GM04504 (cell line): ENCODE measurements around the gene CXCL16.
"Not testable (repeated sequence)": the region's sequence is repeated elsewhere in the genome, so short reads cannot be mapped to it uniquely, and the experiment has no call there.

Experiments
- DNase-seq: peaks from one replicate; pipeline ENCODE4 v3.0.0-alpha.2; 2012; ENCODE audit warnings: low read depth

CXCL16 gene

DNA sequence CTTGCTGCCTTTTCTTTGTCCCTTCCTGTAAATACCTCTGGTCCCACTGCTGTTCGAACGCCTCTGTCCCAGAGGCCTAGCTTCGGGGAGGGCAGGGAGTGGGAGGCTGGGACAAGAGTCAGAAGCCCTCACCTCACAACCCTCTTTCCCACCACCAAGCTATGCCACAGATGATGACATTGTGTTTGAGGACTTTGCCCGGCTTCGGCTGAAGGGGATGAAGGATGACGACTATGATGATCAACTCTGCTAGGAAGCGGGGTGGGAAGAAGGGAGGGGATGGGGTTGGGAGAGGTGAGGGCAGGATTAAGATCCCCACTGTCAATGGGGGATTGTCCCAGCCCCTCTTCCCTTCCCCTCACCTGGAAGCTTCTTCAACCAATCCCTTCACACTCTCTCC, 18.9 kb downstream of the CXCL16 start:
- no peak for DNase-seq

GRCh38 chr17:4719684-4720221, 20.0 kb downstream of the CXCL16 start:
- DNase-seq, result no peak

DNA sequence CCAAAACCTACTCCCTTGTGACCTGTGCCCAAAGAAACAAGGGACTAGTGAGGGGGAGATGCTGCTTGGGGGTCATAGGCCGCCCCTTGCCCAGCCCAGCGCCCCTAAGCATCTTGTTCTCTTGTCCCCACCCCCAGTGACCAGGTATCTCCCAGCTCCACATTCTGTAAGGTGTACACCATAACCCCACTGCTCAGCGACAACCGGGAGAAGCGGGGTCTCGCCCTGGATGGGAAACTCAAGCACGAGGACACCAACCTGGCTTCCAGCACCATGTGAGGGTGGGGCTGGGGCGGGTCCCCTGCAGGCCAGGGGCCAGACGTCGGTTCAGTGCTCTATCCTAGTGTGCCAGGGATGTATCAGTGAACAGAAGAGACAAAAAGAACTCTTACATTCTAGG, 20.6 kb downstream of the CXCL16 start:
- DNase-seq, result no peak

- no peak for DNase-seq
Measured at GRCh38 chr17:4718276-4718675, 21.5 kb downstream of the CXCL16 start.

DNA sequence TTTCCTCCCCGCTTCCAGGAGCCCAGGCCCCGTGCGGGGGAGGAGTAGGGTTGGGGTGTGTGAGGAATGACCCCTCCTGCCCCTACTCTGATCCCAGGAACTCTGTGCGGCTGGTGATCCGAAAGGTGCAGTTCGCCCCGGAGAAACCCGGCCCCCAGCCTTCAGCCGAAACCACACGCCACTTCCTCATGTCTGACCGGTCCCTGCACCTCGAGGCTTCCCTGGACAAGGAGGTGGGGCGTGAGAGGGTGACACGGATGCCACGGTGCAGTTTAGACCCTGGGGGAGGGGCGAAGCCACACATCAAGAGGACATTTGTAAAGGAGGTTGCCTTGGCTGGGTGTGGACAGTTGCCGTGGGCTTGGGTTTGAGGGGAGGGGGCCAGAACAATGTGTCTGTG, 21.9 kb downstream of the CXCL16 start:
- DNase-seq, result no peak

DNA sequence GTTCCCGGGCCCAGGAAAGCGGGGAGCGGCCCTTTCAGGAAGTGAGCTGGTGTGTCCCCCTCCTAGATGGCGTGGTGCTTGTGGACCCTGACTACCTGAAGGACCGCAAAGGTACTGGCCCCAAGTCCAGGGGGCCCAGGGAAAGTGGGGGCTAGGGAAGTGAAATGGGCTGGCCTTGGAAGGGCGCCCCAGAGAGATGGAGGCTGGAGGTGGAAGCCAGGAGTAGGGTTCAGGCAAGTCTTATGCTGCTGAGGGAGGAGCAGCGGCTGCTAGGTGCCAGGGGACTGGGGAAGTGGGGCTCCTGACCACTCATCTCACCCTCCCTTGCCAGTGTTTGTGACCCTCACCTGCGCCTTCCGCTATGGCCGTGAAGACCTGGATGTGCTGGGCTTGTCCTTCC, 23.6 kb downstream of the CXCL16 start:
- DNase-seq, result no peak

- DNase-seq, result no peak
Measured at GRCh38 chr17:4715063-4715744, 24.5 kb downstream of the CXCL16 start.

GRCh38 chr17:4714340-4715062, 25.2 kb downstream of the CXCL16 start:
- DNase-seq, result not testable (repeated sequence)

- DNase-seq, result no peak
Measured at GRCh38 chr17:4712526-4712925, 27.2 kb downstream of the CXCL16 start.

GRCh38 chr17:4711661-4712181, 28.0 kb downstream of the CXCL16 start:
- no peak for DNase-seq

- DNase-seq, result no peak
Measured at GRCh38 chr17:4710693-4711634, 28.8 kb downstream of the CXCL16 start.

DNA sequence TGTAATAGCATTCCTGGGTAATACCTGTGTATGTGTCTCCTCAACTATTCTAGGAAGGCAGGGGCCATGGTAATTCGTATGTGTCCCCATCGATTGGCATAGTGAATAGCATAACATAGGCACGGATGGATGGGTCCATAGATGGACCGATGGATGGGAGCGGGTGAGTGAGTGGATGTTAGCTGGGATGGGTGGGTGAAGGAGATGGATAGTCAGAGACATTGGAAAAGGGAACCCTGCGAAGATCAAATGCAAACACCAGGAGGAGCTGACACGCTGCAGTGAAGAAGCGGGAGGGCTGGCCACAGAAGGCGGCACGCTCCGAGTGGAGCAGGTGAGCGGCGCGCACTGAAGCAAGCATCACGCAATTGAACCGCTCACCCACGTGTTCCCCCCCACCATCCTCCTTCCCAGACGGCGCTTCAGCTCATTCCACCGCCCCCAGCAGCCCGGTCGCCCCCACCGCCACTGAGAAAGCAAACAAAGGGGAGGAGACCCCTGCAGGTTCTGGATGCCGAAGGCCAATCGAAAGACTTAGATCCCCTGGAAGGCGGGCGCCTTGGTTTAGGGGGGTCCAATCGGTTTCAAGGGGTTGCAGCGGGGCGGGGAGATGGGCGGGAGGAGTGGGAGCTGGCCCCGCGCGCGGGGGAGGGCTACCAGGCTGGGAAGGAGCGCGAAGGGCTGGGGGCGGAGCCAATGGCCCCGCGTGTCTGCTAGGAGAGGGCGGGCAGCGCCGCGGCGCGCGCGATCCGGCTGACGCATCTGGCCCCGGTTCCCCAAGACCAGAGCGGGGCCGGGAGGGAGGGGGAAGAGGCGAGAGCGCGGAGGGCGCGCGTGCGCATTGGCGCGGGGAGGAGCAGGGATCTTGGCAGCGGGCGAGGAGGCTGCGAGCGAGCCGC, 29.7 kb downstream of the CXCL16 start, which contains the start of gene ARRB2:
Gene ARRB2 (plus strand): TSS at position 839 of the 899 bp plus-strand sequence. CDS start 90 bp downstream, outside the sequence.
- peak; percentile 93 for DNase-seq

DNA sequence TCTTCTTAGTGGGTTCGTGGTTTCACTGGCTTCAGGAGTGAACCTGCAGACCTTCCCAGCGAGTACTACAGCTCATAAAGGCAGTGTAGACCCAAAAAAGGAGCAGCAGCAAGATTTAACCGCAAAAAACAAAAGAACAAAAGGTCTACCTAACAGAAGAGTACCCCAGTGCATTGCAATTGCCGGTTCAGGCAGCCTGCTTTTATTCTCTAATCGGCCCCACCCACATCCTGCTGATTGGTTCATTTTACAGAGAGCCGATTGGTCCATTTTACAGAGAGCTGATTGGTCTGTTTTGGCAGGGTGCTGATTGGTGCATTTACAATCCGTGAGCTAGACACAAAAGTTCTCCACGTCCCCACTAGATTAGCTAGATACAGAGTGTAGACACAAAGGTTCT, 31.3 kb downstream of the CXCL16 start:
- no peak for DNase-seq

DNA sequence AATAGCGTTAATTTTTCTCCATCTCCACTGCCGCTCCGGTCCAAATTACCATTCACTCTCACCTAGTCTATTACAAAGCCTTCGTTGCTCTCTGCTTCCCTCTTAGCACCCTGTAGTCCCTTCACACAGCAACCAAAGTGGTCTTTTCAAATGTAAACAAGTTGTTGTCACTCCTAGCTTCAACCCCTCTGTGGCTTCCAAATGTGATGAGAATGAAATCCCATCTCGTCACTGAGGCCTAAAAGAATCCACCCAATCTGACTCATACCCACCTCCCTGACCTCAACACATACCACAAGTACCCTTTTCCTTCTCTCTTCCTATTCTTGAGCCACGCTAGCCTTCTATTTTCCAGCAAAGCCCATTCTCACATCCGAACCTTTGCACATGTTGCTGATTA, 33.6 kb downstream of the CXCL16 start:
- DNase-seq, result no peak

DNA sequence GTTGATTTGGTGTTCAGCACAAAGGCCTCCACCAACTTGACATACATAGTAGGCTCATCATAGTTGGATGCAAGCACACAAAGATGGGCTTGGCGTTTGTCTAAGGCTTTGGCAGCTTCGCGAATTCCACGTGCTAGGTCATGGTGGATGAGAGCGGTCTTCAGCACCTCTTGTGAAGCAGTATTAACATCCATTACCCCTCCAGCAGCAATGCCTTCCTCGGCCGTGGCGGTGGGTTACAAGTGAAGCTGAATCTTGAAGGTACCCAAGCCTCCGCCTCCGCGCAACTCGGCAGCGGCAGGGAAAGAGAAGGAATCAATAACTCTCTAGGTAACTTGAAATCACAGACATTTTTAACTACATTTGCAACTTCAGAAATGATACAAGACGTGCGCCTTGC, 34.7 kb downstream of the CXCL16 start:
- DNase-seq, result no peak

DNA sequence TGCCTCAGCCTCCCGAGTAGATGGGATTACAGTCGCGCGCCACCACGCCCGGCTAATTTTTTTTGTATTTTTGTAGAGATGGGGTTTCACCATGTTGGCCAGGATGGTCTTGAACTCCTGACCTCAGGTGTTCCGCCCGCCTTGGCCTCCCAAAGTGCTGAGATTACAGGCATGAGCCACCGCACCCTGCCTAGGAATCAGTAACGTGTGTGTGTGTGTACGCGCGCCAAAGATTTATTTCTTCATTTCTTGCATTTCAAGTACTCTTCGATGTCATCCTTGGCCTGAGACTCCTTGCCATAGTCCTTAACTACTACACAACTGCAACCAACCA, 35.2 kb downstream of the CXCL16 start:
- DNase-seq, result not testable (repeated sequence)

GRCh38 chr17:4703330-4703691, 36.4 kb downstream of the CXCL16 start:
- no peak for DNase-seq

- no peak for DNase-seq
Measured at GRCh38 chr17:4701116-4701515, 38.6 kb downstream of the CXCL16 start.

GRCh38 chr17:4699401-4700056, 40.2 kb downstream of the CXCL16 start:
- not testable (repeated sequence) for DNase-seq

DNA sequence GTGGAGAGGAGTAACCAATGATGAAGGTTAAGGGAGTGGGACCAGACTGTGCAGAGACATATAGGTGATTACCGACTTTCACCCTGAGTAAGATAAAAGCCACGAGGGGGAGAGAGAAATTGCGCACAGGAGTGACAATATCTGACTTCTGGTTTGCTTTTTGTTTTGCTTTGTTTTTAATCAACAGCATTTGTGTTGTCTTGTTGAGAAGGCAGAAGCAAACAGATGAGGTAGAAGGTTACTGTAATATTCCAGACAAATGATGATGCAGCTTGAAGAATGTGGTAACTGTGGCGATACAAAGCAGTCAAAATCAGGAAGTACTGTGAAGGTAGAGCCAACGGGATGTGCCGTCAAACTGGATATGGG, 43.3 kb downstream of the CXCL16 start:
- no peak for DNase-seq

DNA sequence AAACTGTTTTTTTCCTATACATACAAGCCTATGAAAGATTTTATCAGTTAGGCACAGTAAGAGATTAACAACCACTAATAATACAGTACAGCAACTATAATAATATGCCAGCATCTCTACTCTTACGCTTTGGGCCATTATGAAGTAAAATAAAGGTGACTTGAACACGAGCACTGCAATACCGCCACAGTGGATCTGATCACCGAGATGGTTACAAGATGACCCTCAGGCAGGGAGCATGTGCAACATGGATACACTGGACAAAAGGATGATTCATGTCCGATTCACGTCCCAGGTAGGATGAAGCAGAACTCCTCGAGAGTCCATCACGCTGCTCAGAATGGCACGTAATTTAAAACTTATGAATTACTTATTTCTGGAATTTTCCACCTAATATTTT, 46.3 kb downstream of the CXCL16 start:
- DNase-seq, result no peak
